ENCODE results near the gene KDM6B. TPM values are rescaled to one million over a fixed set of nuclear protein-coding genes. Genes with fewer than 3 reads are reported as not detected.

KDM6B gene, protein sequence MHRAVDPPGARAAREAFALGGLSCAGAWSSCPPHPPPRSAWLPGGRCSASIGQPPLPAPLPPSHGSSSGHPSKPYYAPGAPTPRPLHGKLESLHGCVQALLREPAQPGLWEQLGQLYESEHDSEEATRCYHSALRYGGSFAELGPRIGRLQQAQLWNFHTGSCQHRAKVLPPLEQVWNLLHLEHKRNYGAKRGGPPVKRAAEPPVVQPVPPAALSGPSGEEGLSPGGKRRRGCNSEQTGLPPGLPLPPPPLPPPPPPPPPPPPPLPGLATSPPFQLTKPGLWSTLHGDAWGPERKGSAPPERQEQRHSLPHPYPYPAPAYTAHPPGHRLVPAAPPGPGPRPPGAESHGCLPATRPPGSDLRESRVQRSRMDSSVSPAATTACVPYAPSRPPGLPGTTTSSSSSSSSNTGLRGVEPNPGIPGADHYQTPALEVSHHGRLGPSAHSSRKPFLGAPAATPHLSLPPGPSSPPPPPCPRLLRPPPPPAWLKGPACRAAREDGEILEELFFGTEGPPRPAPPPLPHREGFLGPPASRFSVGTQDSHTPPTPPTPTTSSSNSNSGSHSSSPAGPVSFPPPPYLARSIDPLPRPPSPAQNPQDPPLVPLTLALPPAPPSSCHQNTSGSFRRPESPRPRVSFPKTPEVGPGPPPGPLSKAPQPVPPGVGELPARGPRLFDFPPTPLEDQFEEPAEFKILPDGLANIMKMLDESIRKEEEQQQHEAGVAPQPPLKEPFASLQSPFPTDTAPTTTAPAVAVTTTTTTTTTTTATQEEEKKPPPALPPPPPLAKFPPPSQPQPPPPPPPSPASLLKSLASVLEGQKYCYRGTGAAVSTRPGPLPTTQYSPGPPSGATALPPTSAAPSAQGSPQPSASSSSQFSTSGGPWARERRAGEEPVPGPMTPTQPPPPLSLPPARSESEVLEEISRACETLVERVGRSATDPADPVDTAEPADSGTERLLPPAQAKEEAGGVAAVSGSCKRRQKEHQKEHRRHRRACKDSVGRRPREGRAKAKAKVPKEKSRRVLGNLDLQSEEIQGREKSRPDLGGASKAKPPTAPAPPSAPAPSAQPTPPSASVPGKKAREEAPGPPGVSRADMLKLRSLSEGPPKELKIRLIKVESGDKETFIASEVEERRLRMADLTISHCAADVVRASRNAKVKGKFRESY (N-terminal part only)
- 5.5 and 35.3 TPM in 2 replicates for total RNA-seq

DNA sequence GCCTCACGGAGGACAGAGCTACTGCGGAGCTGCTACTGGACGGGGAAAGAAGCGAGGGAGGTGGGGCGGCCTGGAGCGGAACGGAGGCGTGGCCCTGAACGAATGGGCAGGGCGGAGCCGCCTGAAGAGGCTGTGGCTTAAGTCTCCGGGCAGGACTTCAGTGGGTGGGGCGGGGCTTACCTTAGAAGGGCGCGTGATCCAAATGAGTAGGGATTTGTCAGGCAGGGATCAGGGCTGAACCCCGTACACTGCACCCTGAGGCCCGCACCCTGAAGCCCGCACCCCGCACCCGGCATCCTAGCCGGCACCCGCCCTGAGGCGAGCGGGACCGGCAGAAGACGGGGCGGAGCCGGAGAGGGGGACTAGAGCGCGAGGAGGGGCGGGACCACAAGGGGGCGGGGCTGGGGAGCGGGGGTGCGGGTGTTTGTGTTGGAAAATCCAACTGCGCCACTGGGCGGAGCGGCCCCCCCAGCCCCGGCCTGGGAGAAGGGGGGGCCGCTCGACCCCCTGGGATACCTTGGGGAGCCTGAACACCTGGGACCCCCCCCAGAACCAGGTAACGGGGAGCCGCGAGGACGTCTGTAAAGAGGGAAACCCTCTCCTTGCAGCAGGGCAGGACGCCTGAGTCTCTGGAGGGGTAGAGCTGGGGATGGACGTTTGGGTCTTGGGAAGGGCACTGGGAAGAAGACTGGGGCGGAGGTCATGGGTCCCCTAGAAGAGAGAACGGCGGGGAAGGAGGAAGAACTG is at the start of gene KDM6B:
TSS of gene KDM6B (plus strand) at position 423 of the 747 bp plus-strand sequence. CDS start 11,338 bp downstream, outside the sequence.

DNA sequence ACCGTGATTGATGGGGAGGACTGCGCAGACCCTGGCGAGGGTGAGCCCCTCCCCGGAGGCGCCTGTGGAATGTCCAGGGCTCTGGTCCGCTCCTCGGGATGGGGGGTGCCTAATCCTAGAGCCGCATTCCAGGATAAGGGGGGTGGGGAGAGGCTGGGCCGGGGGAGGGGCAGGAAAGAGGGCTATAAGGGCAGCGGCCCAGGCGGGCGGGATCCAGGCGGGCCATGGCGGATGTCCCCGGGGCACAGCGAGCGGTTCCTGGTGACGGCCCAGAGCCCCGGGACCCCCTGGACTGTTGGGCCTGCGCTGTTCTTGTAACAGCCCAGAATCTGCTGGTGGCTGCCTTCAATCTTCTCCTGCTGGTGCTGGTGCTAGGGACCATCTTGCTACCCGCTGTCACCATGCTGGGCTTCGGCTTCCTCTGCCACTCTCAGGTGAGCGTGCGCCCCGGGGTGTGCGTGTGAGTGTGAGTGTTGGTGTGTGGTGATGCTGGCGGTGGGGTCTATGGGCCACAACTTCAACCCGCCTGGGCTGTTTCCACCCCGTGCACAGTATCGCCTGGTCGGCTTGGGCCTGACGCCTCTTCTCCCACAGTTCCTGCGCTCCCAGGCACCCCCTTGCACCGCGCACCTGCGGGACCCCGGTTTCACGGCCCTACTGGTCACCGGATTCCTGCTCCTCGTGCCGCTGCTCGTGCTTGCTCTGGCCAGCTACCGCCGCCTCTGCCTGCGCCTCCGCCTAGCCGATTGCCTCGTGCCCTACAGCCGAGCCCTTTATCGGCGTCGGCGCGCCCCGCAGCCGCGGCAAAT is 21.0 kb downstream of the KDM6B start, which contains the start of gene TMEM88:
TSS of gene TMEM88 (plus strand) at position 216 of the 809 bp plus-strand sequence. CDS start at position 225, 9 bp downstream.

DNA sequence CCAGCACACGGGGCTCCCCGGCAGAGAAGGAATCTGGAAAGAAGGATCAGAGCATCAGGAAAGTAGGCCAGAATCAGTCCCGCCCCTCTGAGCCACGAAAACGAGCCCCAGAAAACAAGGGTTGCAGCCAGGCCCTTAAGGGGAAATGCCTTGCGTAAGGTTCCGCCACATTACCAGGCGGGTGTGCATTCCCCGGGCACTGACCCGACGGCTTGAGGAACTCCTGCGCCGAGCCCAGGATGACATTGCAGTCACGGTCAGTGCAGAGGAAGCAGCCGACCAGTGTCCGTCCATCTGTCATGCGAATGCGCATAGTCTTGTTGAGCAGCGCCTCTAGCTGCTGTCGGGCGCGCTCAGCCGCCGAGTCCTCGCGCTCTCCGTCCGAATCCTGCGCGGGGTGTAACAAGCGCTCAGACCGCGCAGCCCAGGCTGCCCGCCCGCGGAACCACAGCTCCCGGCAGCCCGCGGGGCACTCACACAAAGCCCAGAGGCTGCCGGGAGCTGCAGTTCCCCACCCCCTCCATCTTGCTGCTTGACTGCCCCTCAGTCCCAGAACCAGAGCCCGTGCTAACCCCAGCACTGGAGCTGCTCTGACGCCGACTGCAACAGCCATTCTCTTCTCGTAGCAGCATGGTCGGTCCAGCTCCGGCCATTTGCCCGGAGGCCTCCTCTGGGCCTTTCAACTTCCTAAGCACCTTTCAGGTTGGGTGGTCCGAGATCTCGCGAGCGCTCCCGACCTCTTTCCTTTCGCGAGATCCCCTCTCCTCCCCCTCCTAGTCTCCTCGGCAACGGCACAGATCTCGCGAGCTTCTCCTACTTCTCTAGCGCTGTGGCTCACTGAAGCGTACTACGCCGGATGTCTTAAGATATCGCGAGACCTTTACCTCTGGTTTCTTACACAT is 23.0 kb downstream of the KDM6B start, which contains the start of gene NAA38:
TSS of gene NAA38 (minus strand) at position 749 of the 902 bp plus-strand sequence. CDS start at position 653, 96 bp downstream.

DNA sequence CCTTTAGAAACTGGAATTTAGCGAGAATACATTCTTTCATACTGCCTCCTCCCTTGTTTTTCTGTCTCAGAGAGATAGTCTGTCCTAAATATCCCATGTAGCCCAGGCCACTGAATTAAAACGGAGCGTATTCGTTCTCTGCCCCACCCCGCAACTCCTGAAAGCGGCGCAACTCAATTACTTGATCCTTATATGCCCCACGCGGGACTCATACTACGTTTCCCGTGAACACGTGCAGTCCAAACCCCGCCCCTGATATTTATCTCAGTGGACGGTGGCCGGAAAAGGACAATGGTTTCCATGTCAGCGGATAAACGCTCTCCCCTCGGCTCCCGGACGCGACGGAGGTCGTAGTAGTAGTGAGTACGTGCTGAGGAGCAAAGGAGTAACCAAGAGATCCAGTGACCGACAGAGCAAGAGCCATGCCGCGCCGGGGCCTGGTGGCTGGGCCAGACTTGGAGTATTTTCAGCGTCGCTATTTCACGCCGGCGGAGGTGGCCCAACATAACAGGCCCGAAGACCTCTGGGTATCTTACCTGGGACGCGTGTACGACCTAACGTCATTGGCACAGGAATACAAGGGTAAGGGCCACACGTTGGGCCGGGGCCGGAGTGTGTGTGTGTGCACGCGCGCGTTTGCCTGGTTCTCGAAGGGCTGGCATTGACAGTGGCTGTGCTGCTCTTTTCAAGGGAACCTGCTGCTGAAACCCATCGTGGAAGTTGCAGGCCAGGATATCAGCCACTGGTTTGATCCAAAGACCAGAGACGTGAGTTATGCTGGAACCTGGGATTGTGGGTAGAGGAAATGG is 23.9 kb downstream of the KDM6B start, which contains the start of gene CYB5D1:
TSS of gene CYB5D1 (plus strand) at position 291 of the 809 bp plus-strand sequence. CDS start at position 423, 132 bp downstream.

Other genes with a start within 250 kb of the KDM6B start
- 38.7 and 54.0 TPM in 2 replicates for gene SOX15, start 244.1 kb upstream of the KDM6B start, total RNA-seq
- 39.1 and 51.3 TPM in 2 replicates for gene FXR2, start 219.3 kb upstream of the KDM6B start, total RNA-seq
- 22.5 and 23.2 TPM in 2 replicates for gene SAT2, start 206.4 kb upstream of the KDM6B start, total RNA-seq
- under 0.01 and 0.21 TPM in 2 replicates for gene SHBG, start 204.1 kb upstream of the KDM6B start, total RNA-seq
- not detected in 2 replicates for gene ATP1B2, start 183.3 kb upstream of the KDM6B start, total RNA-seq
- gene TP53, start 146.7 kb upstream of the KDM6B start, total RNA-seq = 26.7 and 40.1 TPM in 2 replicates
- 2.7 and 3.3 TPM in 2 replicates for gene WRAP53, start 145.7 kb upstream of the KDM6B start, total RNA-seq
- under 0.01 and 0.14 TPM in 2 replicates for gene EFNB3, start 129.0 kb upstream of the KDM6B start, total RNA-seq
- gene DNAH2, start 116.5 kb upstream of the KDM6B start, total RNA-seq = under 0.01 and 0.21 TPM in 2 replicates
- gene TMEM88, start 20.8 kb downstream of the KDM6B start, total RNA-seq = under 0.01 and 0.85 TPM in 2 replicates
- gene NAA38, start 23.3 kb downstream of the KDM6B start, total RNA-seq = 18.2 and 27.3 TPM in 2 replicates
- gene CYB5D1, start 23.8 kb downstream of the KDM6B start, total RNA-seq = 15.7 and 16.4 TPM in 2 replicates
- 62.2 and 167 TPM in 2 replicates for gene CHD3, start 54.6 kb downstream of the KDM6B start, total RNA-seq
- 12.6 and 15.2 TPM in 2 replicates for gene RNF227, start 82.1 kb downstream of the KDM6B start, total RNA-seq
- gene KCNAB3, start 95.6 kb downstream of the KDM6B start, total RNA-seq = under 0.01 and 0.21 TPM in 2 replicates
- 26.7 and 47.7 TPM in 2 replicates for gene TRAPPC1, start 97.7 kb downstream of the KDM6B start, total RNA-seq
- 12.0 and 18.7 TPM in 2 replicates for gene CNTROB, start 98.0 kb downstream of the KDM6B start, total RNA-seq
- 0.28 TPM in 1 of 2 replicates, not detected in the other for gene GUCY2D, start 168.4 kb downstream of the KDM6B start, total RNA-seq
- 20.8 and 72.9 TPM in 2 replicates for gene ALOX15B, start 204.8 kb downstream of the KDM6B start, total RNA-seq

All from nasal cavity respiratory epithelium epithelial cell of viscerocranial mucosa (primary cell).